ENCODE data around the gene SDR42E2.

SDR42E2 gene

GRCh38 chr16:22190776-22191531 is 28.6 kb downstream of the SDR42E2 start (continued):
- TF ChIP-seq ZNF580 (tag by site-specific recombination; IDR thresholded peaks at IDR 0.05) (no peak), ZNF549 (tag by site-specific recombination; IDR thresholded peaks at IDR 0.05) (no peak), YY1 (tag by site-specific recombination; IDR thresholded peaks at IDR 0.05) (no peak), ZNF311 (tag by site-specific recombination; IDR thresholded peaks at IDR 0.05; ENCODE audit: borderline replicate concordance) (no peak), ZNF174 (tag by site-specific recombination; IDR thresholded peaks at IDR 0.05) (no peak), ZNF26 (tag by site-specific recombination; IDR thresholded peaks at IDR 0.05) (no peak), ZNF404 (tag by site-specific recombination; IDR thresholded peaks at IDR 0.05) (no peak), ZNF510 (tag by site-specific recombination; IDR thresholded peaks at IDR 0.05; ENCODE audit: insufficient replicate concordance) (no peak), ZNF658 (tag by site-specific recombination; IDR thresholded peaks at IDR 0.05) (no peak), ELK4 (IDR thresholded peaks at IDR 0.05; ENCODE audit: borderline replicate concordance, low read depth, low read length) (no peak; the same call in 1 of the 2 replicates), KLF7 (tag by site-specific recombination; IDR thresholded peaks at IDR 0.05; ENCODE audit: borderline replicate concordance) (no peak), ZNF133 (tag by site-specific recombination; IDR thresholded peaks at IDR 0.05) (no peak), ZNF501 (tag by site-specific recombination; IDR thresholded peaks at IDR 0.05) (no peak), ZNF792 (tag by site-specific recombination; IDR thresholded peaks at IDR 0.05) (no peak), KLF9 (tag by site-specific recombination; IDR thresholded peaks at IDR 0.05; ENCODE audit: low read depth) (peak; percentile 87), GLIS2 (tag by site-specific recombination; IDR thresholded peaks at IDR 0.05) (no peak), ZNF843 (tag by site-specific recombination; IDR thresholded peaks at IDR 0.05) (0 out of 2 replicates have a peak, but pooled peaks have one; percentile 30), ZNF266 (tag by site-specific recombination; IDR thresholded peaks at IDR 0.05; ENCODE audit: low read depth) (no peak), ZNF639 (tag by site-specific recombination; IDR thresholded peaks at IDR 0.05) (no peak), ZNF555 (tag by site-specific recombination; conservative IDR thresholded peaks at IDR 0.05) (no peak), ZBTB17 (tag by site-specific recombination; IDR thresholded peaks at IDR 0.05) (peak; percentile 92), REPIN1 (tag by site-specific recombination; IDR thresholded peaks at IDR 0.05; ENCODE audit: low read depth) (no peak), IKZF3 (tag by site-specific recombination; IDR thresholded peaks at IDR 0.05) (peak; percentile 84), ZBTB20 (tag by site-specific recombination; IDR thresholded peaks at IDR 0.05) (peak; percentile 90), ZNF561 (tag by site-specific recombination; IDR thresholded peaks at IDR 0.05; ENCODE audit: borderline replicate concordance) (0 out of 2 replicates have a peak, but pooled peaks have one; percentile 15), ZNF16 (tag by site-specific recombination; IDR thresholded peaks at IDR 0.05; ENCODE audit: low read depth) (no peak), ZFHX2 (tag by site-specific recombination; conservative IDR thresholded peaks at IDR 0.05) (0 out of 2 replicates have a peak, but pooled peaks have one; percentile 7), ZNF585B (tag by site-specific recombination; IDR thresholded peaks at IDR 0.05) (no peak), ZNF660 (tag by site-specific recombination; IDR thresholded peaks at IDR 0.05) (peak; percentile 16; the same call in 1 of the 2 replicates), ZBTB21 (tag by site-specific recombination; IDR thresholded peaks at IDR 0.05) (peak; percentile 79), ZNF488 (tag by site-specific recombination; IDR thresholded peaks at IDR 0.05) (no peak), SP2 (tag by site-specific recombination; IDR thresholded peaks at IDR 0.05) (peak; percentile 86)
- TF ChIP-seq, protein P1, sequence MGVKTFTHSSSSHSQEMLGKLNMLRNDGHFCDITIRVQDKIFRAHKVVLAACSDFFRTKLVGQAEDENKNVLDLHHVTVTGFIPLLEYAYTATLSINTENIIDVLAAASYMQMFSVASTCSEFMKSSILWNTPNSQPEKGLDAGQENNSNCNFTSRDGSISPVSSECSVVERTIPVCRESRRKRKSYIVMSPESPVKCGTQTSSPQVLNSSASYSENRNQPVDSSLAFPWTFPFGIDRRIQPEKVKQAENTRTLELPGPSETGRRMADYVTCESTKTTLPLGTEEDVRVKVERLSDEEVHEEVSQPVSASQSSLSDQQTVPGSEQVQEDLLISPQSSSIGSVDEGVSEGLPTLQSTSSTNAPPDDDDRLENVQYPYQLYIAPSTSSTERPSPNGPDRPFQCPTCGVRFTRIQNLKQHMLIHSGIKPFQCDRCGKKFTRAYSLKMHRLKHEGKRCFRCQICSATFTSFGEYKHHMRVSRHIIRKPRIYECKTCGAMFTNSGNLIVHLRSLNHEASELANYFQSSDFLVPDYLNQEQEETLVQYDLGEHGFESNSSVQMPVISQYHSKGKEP (tag by site-specific recombination; IDR thresholded peaks at IDR 0.05), result no peak

All from HEK293 (cell line).